Activated T-helper 1 cell treated with anti-CD3 and anti-CD28 coated beads, Interleukin-2, amount 50 U/mL, for 16 hours (primary cell): ENCODE data around the gene VPS4B.

ENCODE experiments used
- DNase-seq, 2 donors: peaks; one replicate each; pipeline ENCODE4 v3.0.0-alpha.2; 2020; ENCODE audit warnings: low read depth in 1 of 2, low spot score in 1 of 2

The VPS4B gene

DNA sequence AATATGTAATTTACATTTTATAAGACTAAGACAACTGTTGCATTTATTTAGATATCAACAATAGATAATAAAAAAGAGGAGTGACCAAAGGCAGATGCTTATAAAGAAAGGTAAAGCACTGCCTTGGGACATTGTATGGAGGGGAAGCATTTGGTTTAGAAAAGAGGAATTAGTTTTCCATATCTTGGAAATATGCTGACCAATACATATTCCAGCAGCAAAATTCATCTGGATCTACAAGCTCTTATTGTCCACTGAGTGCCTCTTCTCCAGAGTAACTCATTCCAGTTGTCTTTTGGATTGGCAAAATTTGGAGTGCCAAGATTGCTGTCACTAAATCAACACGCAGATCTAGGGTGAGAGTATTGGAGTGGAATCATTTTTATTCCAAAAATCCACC lies 8.9 kb upstream of the VPS4B start:
- DNase-seq: no peak

DNA sequence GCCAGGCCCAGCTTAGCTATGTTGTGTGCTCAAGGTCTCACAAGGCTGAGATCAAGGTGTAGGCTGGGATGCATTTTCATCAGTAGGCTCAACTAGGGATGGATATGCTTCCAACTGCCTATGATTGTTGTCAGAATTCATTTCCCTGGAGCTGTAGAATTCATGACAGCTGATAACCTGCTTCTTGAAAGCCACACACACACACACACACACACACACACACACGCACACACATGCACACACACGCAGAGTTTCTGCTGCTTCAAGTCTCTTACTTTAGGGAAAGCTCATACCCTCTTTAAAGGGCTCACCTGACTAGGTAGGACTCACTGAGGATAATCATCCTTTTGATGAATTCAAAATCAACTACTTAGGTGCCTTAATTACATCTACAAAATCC lies 8.2 kb upstream of the VPS4B start:
- no peak for DNase-seq

DNA sequence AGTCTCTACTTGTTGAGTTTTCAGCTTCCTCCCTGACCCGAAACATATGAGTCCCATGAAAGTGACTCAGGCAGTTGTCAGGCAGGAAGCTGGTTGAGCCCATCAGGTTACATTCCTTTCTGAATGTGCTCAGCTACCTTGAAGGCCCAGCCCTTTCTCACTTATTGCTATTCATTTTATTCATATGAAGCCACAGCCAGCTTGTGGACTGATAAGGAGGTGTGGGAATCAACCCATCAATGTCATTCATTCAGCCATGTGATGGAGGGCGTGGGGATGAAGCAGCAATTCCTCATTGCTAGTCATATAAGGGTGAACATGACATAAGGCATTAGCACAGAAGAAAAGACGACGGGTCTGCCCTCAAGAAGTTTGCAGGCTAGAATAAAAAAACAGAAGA lies 5.3 kb upstream of the VPS4B start:
- DNase-seq: no peak

DNA sequence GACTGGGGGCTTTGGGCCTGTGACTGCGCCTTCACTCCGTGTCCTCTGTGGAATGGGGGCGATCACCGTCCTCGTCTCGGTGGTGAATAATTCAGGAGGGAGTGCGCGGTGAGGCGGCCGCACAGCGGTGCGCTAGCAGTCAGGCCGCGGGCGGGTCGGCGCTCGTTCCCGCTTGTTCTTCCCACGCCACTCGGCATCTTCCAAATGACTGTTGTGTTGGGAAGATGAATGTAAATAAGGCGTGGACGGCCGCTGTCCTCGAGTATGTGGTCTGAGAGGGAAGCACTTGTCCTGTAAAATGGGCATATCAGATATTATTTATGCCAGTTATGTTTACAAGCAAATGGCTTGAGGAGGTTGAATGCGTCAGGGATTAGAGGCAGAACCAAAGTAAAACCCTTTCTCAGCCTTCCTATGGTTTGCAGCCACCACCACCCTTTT lies 608 bp upstream of the VPS4B start:
- DNase-seq: no peak

DNA sequence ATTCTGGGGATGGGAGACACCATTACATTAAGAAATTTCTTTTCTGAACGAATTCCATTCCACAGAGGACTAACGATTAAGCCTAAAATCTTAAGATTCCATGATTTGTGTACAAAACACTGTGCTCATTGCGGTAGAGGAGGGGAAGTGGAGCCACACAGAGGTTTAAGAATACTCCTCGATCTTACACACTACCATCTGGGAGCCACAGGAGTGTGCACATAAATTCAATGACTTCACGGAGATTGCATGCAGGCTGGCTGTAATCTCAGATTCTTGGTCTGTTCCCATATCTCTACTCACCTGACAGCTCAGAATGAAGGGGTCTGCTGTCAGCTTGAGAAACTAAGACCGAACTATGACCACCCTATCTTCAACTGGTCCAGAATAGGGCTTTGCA lies 762 bp downstream of the VPS4B start:
- no peak for DNase-seq

DNA sequence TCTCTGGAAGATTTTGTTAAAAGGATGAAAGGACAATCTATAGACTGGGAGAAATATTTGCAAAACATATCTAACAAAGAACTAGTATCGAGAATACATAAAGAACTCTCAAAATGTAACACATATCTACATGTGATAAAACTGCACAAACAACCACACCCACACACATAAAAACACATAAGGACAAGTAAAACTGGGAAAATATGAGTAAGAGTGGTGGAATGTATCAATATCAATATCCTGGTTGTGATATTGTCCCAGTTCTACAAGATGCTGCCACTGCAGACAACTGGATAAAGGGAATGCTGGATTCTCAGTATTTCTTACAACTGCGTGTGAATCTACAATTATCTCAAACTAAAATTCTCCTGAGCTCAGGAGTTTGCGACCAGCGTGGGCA lies 9.3 kb downstream of the VPS4B start:
- no peak for DNase-seq

DNA sequence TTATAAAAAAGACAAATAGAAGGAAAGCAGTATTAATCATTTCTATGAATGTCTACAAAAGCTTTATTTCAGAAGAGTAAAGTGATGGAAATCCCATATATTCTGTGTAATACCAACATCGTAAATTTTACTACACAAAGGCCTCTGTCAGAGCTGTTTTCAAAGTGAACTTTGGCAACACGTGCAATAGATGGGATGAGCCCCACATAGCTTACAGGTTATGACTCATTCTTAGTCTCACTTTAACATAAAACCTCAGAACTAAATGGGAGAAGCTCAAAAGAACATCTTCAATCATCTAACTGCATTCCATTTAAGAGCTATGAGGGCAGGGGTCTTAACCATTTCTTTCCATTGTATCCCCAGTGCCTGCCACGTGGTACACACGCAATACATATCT lies 11.5 kb downstream of the VPS4B start:
- no peak for DNase-seq

DNA sequence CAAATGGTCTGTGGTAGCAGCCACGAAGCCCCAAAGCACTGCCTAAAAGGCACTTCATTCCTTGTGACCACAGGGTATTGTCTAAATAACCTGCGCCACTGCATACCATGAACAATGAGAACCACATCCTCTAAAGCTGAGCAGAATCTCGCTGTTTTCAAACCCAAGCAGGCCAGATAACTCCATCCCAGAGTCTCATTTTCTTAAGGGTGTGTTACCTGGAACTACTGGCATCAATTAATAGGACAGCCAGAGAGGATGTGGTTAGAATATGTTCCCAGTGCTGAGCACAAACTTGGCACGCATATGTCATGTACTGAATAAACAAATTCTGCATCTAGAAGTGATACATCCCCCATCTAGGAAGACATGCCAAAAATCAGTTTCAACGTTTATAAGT lies 13.0 kb downstream of the VPS4B start:
- DNase-seq: no peak

DNA sequence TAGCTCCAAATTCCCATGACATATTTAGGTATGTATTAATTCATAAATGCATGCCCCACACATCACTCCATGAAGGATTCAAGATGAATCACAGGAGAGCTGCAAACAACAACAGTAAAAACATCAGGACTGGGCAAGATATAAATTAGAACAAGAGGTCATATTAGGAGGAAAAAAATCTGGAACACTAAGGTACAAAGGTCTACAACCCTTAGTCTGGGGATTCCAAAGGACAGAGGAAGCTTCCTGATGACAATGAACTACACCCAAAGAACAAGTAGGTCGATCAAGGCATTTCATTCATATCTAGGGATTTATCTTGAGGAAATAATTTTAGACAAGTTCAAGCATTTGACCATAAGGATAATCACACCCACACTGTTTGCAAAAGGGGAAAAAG lies 14.5 kb downstream of the VPS4B start:
- no peak for DNase-seq

DNA sequence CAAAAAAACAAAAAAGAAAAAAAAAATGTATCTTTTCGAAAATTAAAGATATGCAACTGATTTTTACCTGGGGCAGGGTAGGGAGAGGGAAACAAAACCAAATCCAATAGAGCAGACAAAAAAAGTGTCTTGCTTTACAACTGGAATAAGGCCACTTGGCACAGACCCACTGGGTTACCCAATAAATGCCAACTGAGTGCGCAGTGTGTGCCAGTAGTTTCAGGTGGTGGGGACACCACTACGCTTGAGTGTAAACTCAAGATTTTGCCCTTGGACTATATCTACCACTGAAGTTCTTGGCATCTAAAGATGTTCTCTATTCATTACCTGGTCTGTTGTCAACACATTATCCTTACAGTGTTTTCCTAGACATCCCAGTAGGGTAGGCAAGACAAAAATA lies 16.3 kb downstream of the VPS4B start:
- DNase-seq: no peak

DNA sequence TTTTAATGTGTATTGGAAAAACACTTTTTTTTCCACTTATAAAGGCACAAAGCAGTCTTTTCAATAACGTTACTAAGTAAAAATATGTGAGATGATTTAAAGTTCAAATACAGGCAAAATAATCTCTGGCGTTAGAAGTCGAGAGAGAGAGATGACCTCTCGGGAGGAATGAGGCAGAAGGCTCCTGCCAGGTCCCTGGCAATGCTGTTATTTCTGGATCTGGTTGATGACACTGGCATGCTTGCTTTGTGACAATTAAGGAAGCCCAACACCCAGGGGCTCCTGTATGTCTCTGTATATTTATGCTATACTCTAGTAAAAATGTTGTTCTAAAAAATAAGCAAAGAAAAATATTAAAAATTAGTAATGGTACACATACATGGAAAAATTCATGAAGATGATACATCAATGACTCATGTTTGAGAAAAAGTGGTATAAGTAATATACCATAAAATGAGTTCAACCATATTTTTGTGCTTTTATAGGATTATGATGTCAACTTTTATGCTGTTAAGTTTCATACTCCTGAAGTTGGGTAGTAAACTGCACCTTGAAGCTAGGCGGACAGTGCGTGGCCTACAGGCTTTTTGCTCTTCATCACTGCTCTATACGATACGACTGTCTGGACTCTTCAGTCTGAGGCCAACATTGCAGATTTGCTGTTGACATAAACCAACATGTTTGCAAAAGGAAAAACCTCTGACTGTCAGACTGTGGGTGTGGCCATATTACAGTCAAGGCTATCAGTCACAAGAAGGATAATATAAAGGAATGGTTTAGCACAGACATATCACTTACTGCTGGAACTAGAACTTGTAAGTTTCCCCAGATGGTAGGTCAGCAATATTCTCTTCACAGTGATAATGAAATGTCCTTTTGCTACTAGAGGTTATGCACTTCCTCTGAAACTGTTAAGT lies 19.8 kb downstream of the VPS4B start:
- DNase-seq: no peak

DNA sequence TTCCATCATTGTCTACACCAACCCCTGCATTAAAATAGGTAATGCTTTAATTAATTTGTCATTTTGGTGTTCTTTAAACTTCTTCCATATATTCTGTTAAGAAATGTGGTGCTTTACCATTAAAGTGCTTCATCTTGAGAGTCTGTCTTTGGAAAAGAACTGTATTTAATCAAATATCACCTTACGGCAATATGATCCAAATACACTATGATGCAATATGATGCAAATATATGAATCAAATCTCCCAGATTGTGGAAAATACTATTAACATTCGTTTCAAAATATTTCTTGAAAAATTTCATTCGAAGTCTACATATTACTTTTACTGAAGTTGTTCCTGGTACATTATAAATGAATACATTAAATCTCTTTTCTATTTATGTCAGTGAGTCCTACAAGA lies 23.0 kb downstream of the VPS4B start:
- no peak for DNase-seq

DNA sequence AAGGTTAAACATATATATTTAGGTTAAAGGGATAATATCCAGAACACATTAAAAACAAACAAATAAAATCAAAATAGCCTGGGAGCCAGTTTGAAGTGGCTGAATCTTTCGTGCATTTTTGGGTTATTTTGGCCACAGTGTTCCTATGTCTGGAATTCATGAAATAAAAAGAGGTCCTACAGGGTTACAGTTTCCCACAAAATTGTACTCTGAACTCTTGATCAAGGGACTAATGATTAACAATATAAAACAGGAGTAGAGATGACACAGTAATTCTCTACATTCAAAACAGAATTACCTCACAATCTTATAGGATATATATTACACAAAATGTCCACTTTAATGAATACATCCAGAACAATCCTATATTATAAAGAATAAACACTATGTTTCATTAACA lies 24.9 kb downstream of the VPS4B start:
- no peak for DNase-seq

DNA sequence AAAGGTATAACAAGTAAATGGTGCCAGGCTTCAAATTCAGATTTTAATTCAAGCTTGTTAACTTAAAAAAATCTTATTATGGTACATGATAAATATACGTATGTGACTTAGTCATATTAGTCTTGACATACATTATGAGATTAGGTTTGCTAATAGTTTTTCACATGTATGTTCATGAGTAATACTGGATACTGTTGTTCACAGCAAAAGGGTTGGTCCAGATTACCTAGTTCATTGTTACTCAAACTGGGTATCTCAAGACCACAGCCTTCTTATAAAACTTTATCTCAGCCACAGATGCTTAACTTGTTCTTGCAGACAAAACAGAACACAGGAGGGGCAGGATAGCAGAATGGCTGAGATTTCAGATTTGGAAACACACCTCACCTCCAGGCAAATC lies 26.8 kb downstream of the VPS4B start:
- no peak for DNase-seq

DNA sequence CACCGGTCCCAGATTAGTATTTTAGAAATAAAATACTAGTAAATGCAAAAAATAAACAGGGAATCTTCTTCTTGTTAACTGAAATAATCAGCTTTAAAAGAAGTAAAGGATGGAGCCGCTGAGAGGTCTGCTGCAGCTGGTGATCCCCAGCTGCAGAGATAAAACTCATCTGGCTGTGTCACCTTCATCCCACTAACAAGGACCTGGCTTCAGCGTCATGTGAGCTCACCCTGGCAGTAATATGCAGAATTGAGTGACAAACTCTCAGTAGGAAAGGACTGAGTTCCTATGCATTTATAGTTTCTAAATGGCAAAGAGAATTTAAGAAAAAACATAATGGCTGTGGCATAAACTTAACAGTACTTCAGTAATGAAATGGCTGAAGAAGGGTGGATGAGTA lies 27.3 kb downstream of the VPS4B start:
- no peak for DNase-seq

DNA sequence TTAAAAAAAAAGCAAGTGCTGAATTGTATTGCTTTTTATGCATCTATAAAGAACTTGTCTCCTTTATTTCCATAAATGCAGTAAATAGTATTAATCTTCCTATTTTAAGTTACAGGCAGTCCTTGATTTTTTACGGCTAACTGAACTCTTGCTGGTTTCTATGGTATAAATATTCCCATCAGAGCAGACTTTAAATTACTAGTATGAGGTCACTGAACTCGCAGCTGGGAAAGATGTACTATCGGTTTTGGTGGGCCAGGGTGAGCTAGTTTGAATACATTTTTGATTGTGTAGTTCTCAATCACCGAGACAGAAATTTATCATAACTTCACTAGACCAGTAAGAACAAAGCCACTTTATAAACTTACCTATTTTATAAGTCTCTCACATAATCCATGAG lies 34.4 kb downstream of the VPS4B start:
- no peak for DNase-seq

DNA sequence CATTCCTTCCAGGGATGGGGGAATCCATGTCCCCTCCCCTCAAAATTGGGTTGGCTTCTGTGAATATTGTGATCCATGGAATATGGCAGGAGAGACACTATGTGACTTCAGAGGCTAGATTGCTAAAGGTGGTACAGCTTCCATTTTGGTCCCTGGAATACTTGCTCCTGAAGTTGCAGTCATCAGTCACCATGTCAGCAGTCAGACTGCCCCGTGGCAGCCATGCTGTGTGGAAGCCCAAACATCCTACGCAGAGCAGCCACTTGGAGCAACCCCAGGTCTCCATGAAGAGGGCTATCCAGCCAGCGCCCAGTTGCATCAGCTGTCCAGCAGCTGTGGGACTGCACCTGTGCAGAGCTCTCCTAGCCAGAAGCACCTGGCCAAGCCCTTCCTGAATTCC lies 39.4 kb downstream of the VPS4B start:
- DNase-seq: no peak

DNA sequence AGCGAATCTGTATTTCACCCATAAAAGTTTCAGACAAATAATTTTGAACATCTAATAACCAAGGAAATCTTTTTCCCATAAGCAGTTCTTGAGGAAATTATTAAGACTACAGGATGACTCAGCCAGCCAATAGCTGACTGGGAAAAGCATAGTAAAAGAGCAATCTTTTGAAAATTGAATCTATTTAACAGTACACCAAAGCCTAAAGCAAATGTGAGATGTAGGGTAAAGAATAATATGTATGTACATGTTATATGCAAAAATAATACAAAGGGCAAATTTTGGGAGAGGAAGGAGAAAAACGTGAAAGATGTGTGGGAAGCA lies 42.7 kb downstream of the VPS4B start:
- DNase-seq: no peak

DNA sequence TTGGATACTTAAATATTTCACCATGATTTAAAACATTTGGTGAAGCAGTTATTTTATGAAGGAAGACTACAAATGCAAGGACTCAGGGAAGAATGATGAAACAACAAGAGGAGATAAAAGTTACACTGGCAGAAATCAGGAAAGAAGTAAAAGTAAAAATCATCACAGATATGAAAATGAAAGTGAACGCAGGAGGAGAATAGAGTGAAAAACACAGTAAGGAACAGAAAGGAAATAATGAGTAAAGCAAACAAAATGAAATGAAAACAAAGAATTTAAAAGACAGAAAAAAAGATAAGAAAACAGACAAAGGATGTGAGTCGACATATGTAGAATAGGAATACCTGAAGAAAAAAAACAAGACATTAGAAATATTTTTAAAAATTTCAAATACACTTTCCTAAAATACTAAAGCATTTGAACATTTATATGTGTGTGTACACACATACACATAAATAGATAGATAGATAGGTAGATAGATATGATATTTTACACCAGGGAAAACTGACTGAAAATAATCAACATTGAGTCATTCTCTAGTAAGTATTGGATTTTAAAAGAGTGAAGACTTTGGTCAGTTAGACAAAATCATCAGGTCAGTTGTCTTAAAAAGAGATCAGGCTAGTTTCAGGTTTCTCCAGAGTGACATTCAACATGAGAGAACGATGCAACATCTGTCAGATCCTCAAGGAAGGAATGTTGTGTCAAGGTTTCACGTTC lies 43.2 kb downstream of the VPS4B start:
- no peak for DNase-seq

DNA sequence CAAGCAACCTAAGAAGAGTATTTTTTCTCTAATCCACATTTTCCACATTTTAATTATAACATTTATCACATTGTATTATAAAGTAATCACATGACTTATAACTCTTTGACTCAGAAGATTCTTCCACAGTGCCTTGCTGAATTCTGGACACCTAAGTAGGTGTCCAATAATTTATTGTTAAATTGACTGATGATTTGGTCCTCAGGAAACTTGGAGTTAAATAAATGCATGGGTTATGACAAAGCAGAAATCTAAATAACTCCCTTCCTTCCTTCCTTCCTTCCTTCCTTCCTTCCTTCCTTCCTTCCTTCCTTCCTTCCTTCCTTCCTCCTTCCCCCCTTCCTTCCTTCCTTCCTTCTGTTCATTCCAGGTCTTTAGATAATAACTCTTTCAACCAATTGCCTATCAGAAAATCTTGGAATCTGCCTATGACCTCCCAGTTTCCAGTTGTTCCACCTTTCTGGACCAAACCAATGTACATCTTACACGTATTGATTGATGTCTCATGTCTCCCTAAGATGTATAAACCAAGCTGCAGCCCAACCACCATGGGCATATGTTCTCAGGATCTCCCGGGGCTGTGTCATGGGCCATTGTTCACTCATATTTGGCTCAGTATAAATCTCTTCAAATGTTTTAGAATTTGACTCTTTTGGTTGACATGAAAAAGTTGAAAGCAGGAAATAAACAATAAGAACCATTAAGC lies 44.8 kb downstream of the VPS4B start:
- DNase-seq: no peak

DNA sequence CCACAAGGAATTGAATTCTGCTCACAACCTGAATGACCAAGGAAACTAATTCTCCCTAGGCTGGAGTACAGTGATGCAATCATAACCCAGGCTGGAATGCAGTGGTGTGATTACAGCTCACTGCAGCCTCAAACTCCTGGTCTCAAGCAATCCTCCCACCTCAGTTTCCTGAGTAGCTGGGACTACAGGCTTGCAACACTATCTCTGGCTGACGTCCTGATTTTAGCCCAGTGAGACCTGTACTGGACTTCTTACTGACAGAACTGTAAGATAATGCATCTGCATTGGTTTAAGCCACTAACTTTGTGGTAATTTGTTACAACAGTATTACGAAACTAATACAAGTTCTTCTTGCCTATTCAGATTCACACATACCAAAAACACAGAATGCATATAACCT lies 45.7 kb downstream of the VPS4B start:
- no peak for DNase-seq

DNA sequence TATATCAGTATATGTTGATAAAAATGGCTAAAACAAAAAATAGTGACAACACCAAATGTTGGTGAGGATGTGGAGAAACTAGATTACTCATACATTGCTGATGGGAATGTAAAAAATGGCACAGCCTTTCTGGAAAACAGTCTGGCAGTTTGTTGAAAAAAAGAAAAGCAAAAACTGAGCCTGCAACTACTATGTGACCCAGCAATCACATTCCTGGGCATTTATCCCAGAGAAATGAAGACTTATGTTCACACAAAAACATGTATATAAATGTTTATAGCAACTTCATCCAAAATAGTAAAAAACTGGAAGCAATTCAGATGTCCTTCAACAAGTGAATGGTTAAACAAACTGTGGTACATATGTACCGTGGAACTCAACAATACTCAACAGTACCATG lies 47.7 kb downstream of the VPS4B start:
- no peak for DNase-seq
